ACHN (cell line): ENCODE results near the gene NCOA6.

ENCODE experiments used
- DNase-seq: peaks from one replicate; pipeline ENCODE4 v3.0.0-alpha.2; 2015
- in situ Hi-C: cut with HindIII; loops from 2 replicates; pipeline ENCODE4 v1.10.0; 2017; ENCODE audit warnings: low sequenced_read_pairs, low pct_ligation_motif_present, low pct_unique_long_range_greater_than_20kb

NCOA6 gene

DNA sequence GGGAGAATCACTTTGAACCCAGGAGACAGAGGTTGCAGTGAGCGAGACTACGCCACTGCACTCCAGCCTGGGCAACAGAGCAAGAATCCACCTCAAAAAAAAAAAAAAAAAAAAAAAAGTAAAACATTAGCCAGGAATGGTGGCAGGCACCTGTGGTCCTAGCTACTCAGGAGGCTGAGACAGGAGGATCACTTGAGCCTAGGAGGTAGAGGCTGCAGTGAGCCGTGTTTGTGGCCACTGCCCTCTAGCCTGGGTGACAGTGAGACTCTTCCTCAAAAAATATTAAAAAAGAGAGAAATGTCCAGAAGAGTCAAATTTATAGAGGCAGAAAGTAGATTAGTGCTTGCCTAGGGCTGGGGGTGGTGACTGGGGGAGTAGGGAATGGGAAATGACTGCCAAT is 141.8 kb downstream of the NCOA6 start:
- in situ Hi-C loops, result no loop called here
- DNase-seq, result no peak

DNA sequence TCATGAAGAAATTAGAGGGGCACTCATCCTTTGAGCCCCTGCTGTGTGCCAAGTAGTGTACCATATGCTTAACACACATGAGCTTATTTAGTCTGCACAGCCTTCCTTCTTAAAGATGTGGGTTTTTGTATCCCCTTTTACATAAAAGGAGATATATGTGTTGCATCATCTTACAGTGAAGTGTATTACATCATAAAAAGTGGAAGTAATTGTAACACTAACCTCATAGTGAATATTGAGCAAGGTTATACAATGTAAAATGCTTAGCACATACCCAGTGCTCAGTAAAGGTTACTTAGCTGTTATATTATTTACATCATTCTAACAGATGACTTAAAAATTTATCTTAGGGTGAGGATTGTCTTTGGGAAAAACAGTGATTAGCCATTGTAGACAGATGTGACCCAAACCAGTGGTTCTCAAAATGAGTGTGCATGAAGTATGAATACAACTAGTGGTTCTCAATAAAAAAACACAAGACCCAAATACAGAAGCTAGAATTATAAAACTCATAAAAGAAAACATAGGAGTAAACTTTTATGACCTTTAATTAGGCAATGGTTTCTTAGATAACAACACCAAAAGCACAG is 144.8 kb downstream of the NCOA6 start:
- in situ Hi-C loops, result no loop called here
- no peak for DNase-seq

- peak; percentile 94 for DNase-seq
- in situ Hi-C loops, result no loop called here
Observed at GRCh38 chr20:34676642-34677373, 148.6 kb downstream of the NCOA6 start, which contains the start of gene PIGU. Gene PIGU (minus strand): TSS chr20:34677092. CDS start chr20:34677085, 7 bp downstream.

DNA sequence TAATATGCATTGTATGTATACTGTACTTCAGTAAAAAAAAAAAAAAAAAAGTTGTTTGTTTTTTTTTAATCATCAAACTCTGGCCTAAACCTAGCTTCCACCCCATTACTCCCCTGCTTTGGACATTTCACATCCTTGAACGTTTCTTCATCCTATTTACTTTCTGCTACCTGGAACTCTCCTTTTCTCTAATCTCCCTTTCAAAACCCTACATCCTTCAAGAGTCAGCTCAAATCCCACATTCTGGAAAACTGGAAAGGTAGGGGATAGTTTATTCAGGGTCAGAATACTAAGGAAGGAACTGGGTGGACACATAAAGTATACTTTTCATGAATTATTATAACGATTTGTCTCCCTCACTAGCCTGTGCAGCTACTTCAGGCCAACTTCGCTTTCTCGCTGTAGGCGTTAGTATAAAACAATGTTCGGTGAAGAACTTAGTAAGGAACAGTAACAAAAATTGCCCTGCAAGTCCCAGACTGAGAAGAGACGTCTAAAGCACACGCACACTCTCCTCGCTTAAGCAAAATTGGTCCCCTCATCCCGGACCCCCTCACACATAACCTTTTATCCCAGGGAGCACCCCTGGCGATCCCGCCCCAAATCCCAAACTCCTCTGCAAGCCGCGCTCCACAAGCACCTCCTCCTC is 149.3 kb downstream of the NCOA6 start:
- DNase-seq, result no peak
- in situ Hi-C loops, result no loop called here

GRCh38 chr20:34675561-34675960 is 149.9 kb downstream of the NCOA6 start:
- in situ Hi-C loops, result no loop called here
- no peak for DNase-seq

- no peak for DNase-seq
- in situ Hi-C loops, result no loop called here
Observed at GRCh38 chr20:34673412-34673811, 152.0 kb downstream of the NCOA6 start.

DNA sequence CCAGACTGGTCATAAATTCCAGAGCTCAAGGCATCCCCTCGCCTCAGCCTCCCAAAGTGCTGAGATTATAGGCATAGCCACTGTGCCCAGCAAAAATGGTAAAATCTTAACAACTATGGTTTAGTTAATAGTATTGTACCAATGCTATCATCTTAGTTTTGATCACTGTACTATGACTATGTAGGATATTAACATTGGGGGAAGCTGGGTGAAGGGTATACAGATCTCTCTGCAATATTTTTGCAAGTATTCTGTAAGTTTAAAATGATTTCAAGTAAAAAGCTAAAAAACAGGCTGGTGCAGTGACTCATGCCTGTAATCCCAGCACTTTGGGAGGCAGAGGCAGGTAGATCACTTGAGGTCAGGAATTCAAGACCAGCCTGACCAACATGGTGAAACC is 156.4 kb downstream of the NCOA6 start:
- no peak for DNase-seq
- in situ Hi-C loops, result no loop called here
